Osteocyte (in vitro differentiated cells): Measurements from ENCODE around the gene HYAL3. TPM values are rescaled to one million over a fixed set of nuclear protein-coding genes. Genes with fewer than 3 reads are reported as not detected.

Source experiments
- DNase-seq: peaks from one replicate; pipeline ENCODE4 v3.0.0; 2021; ENCODE audit warnings: mixed read lengths; ENCODE audit not compliant: unreplicated experiment; ENCODE audit errors: extremely low spot score
- H3K27ac Mint-ChIP-seq: one replicate; pipeline ENCODE4 v1.8.0; 2021; ENCODE audit warnings: mild to moderate bottlenecking, mixed read lengths; ENCODE audit not compliant: unreplicated experiment
- H3K27me3 Mint-ChIP-seq: one replicate; pipeline ENCODE4 v1.8.0; 2021; ENCODE audit warnings: mixed read lengths; ENCODE audit not compliant: unreplicated experiment
- H3K36me3 Mint-ChIP-seq: one replicate; pipeline ENCODE4 v1.8.0; 2021; ENCODE audit warnings: mixed read lengths; ENCODE audit not compliant: unreplicated experiment
- H3K4me1 Mint-ChIP-seq: one replicate; pipeline ENCODE4 v1.8.0; 2021; ENCODE audit warnings: mixed read lengths; ENCODE audit not compliant: unreplicated experiment
- H3K4me3 Mint-ChIP-seq: one replicate; pipeline ENCODE4 v1.8.0; 2021; ENCODE audit warnings: mild to moderate bottlenecking, moderate library complexity, mixed read lengths; ENCODE audit not compliant: unreplicated experiment
- H3K9me3 Mint-ChIP-seq: one replicate; pipeline ENCODE4 v1.8.0; 2021; ENCODE audit warnings: mixed read lengths; ENCODE audit not compliant: unreplicated experiment
- total RNA-seq: library from RNA; stranded (reverse); gene quantifications from 2 replicates; pipeline ENCODE4 v1.2.1, GENCODE V29; 2021
- TF ChIP-seq, protein P1 (sequence below): fragments of 200-600 bp; sonication (generic); IDR thresholded peaks from 2 replicates; pipeline ENCODE4 v1.5.0; 2021; ENCODE audit warnings: antibody characterized with exemption, mild to moderate bottlenecking, moderate library complexity

HYAL3 gene
- total RNA-seq, 1 donor from 2014 or later, result 2.3 TPM

DNA sequence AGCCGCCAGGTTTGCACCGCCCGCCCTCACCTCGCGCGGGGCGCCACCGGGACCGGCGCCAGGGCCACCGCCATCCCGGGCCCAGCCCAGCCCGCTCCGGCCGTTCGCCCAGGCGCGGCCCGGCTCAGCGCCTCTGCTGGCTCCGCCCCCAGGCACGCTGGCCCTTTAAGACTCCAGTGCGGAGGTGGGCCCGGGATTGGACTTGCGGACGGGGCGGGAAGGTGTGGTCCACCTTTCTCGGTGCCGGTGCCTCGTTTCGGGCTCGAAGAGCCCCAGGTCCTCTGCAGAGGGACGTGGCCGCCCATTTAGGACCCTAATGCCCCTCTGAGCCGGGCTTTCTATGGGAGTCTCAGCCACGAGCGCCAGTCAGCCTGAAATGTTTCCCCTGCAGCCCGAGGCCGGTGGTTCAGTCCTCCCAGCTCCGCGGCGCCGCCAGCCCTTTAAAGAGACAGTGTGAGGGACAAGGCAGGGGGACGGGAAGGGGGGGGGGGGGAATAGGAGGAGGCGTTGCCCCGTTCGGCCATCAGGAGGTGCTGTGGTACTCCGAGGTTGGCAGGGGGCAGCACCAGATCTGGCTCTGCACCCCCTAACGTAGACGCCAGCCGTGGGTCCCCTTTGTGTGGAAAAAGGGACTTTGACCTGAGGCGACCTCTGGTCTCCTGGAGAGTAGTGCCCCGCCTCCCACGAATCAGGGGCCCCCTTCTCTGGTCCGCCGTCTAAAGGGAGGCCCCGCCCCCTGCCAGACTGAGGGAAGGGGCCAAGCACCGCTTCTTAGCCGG, 22.3 kb upstream of the HYAL3 start:
- H3K27me3 Mint-ChIP-seq, result no peaks in the 10 kb centered on the region
- peaks cover 32% of the 10 kb centered on the region for H3K4me1 Mint-ChIP-seq
- TF ChIP-seq, protein P1, sequence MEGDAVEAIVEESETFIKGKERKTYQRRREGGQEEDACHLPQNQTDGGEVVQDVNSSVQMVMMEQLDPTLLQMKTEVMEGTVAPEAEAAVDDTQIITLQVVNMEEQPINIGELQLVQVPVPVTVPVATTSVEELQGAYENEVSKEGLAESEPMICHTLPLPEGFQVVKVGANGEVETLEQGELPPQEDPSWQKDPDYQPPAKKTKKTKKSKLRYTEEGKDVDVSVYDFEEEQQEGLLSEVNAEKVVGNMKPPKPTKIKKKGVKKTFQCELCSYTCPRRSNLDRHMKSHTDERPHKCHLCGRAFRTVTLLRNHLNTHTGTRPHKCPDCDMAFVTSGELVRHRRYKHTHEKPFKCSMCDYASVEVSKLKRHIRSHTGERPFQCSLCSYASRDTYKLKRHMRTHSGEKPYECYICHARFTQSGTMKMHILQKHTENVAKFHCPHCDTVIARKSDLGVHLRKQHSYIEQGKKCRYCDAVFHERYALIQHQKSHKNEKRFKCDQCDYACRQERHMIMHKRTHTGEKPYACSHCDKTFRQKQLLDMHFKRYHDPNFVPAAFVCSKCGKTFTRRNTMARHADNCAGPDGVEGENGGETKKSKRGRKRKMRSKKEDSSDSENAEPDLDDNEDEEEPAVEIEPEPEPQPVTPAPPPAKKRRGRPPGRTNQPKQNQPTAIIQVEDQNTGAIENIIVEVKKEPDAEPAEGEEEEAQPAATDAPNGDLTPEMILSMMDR, result peak; percentile 67
- H3K36me3 Mint-ChIP-seq, result peaks cover 3% of the 10 kb centered on the region
- H3K4me3 Mint-ChIP-seq, result peak overlapping the region; percentile 82
- DNase-seq, result peak; percentile 95
- peak overlapping the region; percentile 99 for H3K27ac Mint-ChIP-seq
- H3K9me3 Mint-ChIP-seq, result no peaks in the 10 kb centered on the region

DNA sequence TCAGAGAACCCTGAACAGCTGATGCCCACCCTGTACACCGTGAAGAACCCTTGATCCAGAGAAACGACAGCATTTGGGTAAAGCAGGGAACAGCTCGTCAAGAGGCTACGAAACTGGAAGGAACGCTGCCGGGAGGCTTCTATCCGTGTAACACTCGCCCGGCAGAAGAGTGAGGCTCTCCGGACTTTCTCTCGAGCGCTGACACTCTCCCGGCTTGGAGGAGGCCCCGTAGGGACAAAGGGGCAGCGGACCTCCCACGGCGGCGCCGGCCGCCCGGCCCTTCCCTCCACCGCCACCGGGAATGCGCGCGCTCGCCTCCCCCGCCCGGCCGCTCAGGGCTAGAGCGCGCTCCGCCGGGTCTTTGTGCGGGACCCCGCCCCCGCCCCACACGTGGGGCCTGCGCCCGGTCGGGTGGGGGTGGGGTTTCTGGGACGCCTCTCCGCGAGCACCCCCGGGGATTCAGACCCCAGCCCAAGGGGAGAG, 21.7 kb upstream of the HYAL3 start:
- no peaks in the 10 kb centered on the region for H3K27me3 Mint-ChIP-seq
- H3K4me3 Mint-ChIP-seq, result peak overlapping the region; percentile 84
- peak overlapping the region; percentile 60 for H3K27ac Mint-ChIP-seq
- no peaks in the 10 kb centered on the region for H3K9me3 Mint-ChIP-seq
- peaks cover 32% of the 10 kb centered on the region for H3K4me1 Mint-ChIP-seq
- TF ChIP-seq, protein P1, result no peak
- H3K36me3 Mint-ChIP-seq, result peaks cover 7% of the 10 kb centered on the region
- DNase-seq, result peak; percentile 91

DNA sequence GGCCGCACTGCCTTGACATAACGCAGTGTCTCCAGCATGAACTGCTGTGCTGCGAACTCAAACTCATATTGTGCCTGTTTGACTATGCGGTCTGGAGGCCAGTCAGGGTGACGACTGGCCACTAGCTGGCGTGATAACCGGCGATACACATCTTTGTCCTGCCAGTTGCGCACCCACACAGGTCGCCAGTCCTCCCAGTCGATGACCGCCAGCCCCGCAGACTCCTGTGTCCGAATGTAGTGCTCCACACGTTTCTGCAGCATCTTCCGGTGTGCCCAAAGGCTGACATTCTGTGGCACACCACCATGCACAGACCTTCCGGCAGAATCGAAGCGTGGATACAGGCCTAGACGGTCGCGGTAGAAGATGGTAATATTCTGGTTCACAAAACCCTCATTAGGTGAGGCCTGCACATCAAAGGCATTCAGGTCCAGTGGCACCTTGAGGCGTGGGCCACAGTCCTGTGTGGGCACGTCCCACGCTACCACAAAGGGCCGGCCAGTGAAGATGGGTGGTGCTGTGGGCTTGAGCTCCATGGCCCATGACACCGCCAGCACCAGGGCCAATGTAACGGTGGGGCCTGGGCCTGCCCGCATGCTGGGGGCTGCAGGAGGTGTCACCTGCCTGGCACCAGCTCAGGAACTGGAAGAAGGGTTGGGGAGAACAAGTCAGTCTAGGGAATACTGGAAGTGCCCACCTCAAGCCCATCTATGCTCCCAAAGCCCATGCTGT, 20.9 kb upstream of the HYAL3 start:
- no peak for DNase-seq
- H3K4me1 Mint-ChIP-seq, result peaks cover 33% of the 10 kb centered on the region
- H3K27me3 Mint-ChIP-seq, result no peaks in the 10 kb centered on the region
- TF ChIP-seq, protein P1, result no peak
- H3K4me3 Mint-ChIP-seq, result peak overlapping the region; percentile 84
- H3K36me3 Mint-ChIP-seq, result peaks cover 7% of the 10 kb centered on the region
- H3K27ac Mint-ChIP-seq, result peak overlapping the region; percentile 60
- H3K9me3 Mint-ChIP-seq, result no peaks in the 10 kb centered on the region

GRCh38 chr3:50319181-50319893, 20.1 kb upstream of the HYAL3 start:
- H3K36me3 Mint-ChIP-seq, result peaks cover 7% of the 10 kb centered on the region
- TF ChIP-seq, protein P1, result no peak
- no peak for DNase-seq
- H3K4me1 Mint-ChIP-seq, result peaks cover 28% of the 10 kb centered on the region
- H3K27ac Mint-ChIP-seq, result peak overlapping the region; percentile 27
- H3K27me3 Mint-ChIP-seq, result no peaks in the 10 kb centered on the region
- H3K4me3 Mint-ChIP-seq, result peak overlapping the region; percentile 14
- no peaks in the 10 kb centered on the region for H3K9me3 Mint-ChIP-seq
